SK-N-SH treated with all-trans-retinoic acid at 6 μM for 48 hours (cell line): ENCODE results near the gene ADAP1.

Source experiments
- ATAC-seq: fragments of 200-7000 bp; cut with Tn5 transposase; 3 replicates; pipeline ENCODE4 v1.9.1; 2020; ENCODE audit warnings: mild to moderate bottlenecking, moderate library complexity
- ARNTL ChIP-seq: fragments of 450-650 bp; formaldehyde crosslinking; IDR thresholded peaks from 2 replicates; pipeline ENCODE4 v1.5.0; 2020; ENCODE audit warnings: low read depth, mild to moderate bottlenecking, moderate library complexity, borderline replicate concordance
- BACH2 ChIP-seq: fragments of 250-450 bp; sonication (Bioruptor Pico); IDR thresholded peaks from 2 replicates; pipeline ENCODE4 v1.9.0; 2021; ENCODE audit warnings: mild to moderate bottlenecking, borderline replicate concordance
- CSDC2 ChIP-seq: fragments of 250-450 bp; sonication (Bioruptor Pico); IDR thresholded peaks from 2 replicates; pipeline ENCODE4 v1.5.0; 2020; ENCODE audit warnings: mild to moderate bottlenecking, moderate library complexity
- ESRRG ChIP-seq: fragments of 250-450 bp; sonication (Bioruptor Pico); IDR thresholded peaks from 2 replicates; pipeline ENCODE4 v1.6.1; 2021; ENCODE audit warnings: mild to moderate bottlenecking
- GLIS3 ChIP-seq: fragments of 250-450 bp; sonication (Bioruptor Pico); IDR thresholded peaks from 2 replicates; pipeline ENCODE4 v1.5.0; 2020; ENCODE audit warnings: mild to moderate bottlenecking, moderate library complexity
- ISL1 ChIP-seq: fragments of 250-450 bp; sonication (Bioruptor Pico); IDR thresholded peaks from 2 replicates; pipeline ENCODE4 v2.1.2; 2022; ENCODE audit warnings: mild to moderate bottlenecking, moderate library complexity
- OSR1 ChIP-seq: fragments of 250-450 bp; sonication (Bioruptor Pico); IDR thresholded peaks from 2 replicates; pipeline ENCODE4 v1.8.0; 2022; ENCODE audit warnings: moderate library complexity, mild to moderate bottlenecking, inconsistent platforms
- PATZ1 ChIP-seq: fragments of 250-450 bp; sonication (Bioruptor Pico); IDR thresholded peaks from 2 replicates; pipeline ENCODE4 v1.8.0; 2020; ENCODE audit warnings: mild to moderate bottlenecking, moderate library complexity, borderline replicate concordance
- POU6F1 ChIP-seq: fragments of 250-450 bp; sonication (Bioruptor Pico); IDR thresholded peaks from 2 replicates; pipeline ENCODE4 v1.8.0; 2021; ENCODE audit warnings: low read depth, mild to moderate bottlenecking, moderate library complexity, borderline replicate concordance
- PPARA ChIP-seq: fragments of 250-450 bp; sonication (Bioruptor Pico); IDR thresholded peaks from 2 replicates; pipeline ENCODE4 v1.5.0; 2020; ENCODE audit warnings: mild to moderate bottlenecking, borderline replicate concordance
- RARB ChIP-seq: fragments of 250-450 bp; sonication (Bioruptor Pico); IDR thresholded peaks from 2 replicates; pipeline ENCODE4 v1.8.0; 2021; ENCODE audit warnings: mild to moderate bottlenecking, moderate library complexity
- SNAI2 ChIP-seq: fragments of 250-450 bp; sonication (Bioruptor Pico); IDR thresholded peaks from 2 replicates; pipeline ENCODE4 v1.5.0; 2020; ENCODE audit warnings: mild to moderate bottlenecking, moderate library complexity
- TCF4 ChIP-seq: fragments of 250-450 bp; sonication (Bioruptor Pico); IDR thresholded peaks from 2 replicates; pipeline ENCODE4 v1.8.0; 2021; ENCODE audit warnings: mild to moderate bottlenecking, moderate library complexity, borderline replicate concordance
- TOX ChIP-seq: fragments of 250-450 bp; sonication (Bioruptor Pico); IDR thresholded peaks from 2 replicates; pipeline ENCODE4 v1.8.0; 2021; ENCODE audit warnings: mild to moderate bottlenecking, moderate library complexity, borderline replicate concordance
- ZC3H10 ChIP-seq: fragments of 250-450 bp; sonication (Bioruptor Pico); IDR thresholded peaks from 2 replicates; pipeline ENCODE4 v1.5.1; 2021; ENCODE audit warnings: mild to moderate bottlenecking, moderate library complexity
- ZFP3 ChIP-seq: fragments of 250-450 bp; sonication (Bioruptor Pico); IDR thresholded peaks from 2 replicates; pipeline ENCODE4 v1.5.0; 2020; ENCODE audit warnings: mild to moderate bottlenecking, moderate library complexity
- ZFP30 ChIP-seq: fragments of 450-650 bp; formaldehyde crosslinking; IDR thresholded peaks from 2 replicates; pipeline ENCODE4 v1.5.0; 2022; ENCODE audit warnings: mild to moderate bottlenecking, moderate library complexity
- ZNF565 ChIP-seq: fragments of 450-650 bp; formaldehyde crosslinking; conservative IDR thresholded peaks from 2 replicates; pipeline ENCODE4 v1.5.0; 2020; ENCODE audit warnings: low read depth, mild to moderate bottlenecking, moderate library complexity
- ZNF70 ChIP-seq: fragments of 450-650 bp; formaldehyde crosslinking; IDR thresholded peaks from 2 replicates; pipeline ENCODE4 v1.5.0; 2020; ENCODE audit warnings: mild to moderate bottlenecking, moderate library complexity
- ZNF8 ChIP-seq: fragments of 450-650 bp; formaldehyde crosslinking; IDR thresholded peaks from 2 replicates; pipeline ENCODE4 v1.5.0; 2020; ENCODE audit warnings: mild to moderate bottlenecking, moderate library complexity
- TF ChIP-seq, protein P1 (sequence below): fragments of 250-450 bp; sonication (Bioruptor Pico); IDR thresholded peaks from 2 replicates; pipeline ENCODE4 v1.5.0; 2020; ENCODE audit warnings: mild to moderate bottlenecking, moderate library complexity
- TF ChIP-seq, protein P2 (sequence below): fragments of 250-450 bp; sonication (Bioruptor Pico); IDR thresholded peaks from 2 replicates; pipeline ENCODE4 v1.5.1; 2021; ENCODE audit warnings: mild to moderate bottlenecking, moderate library complexity

The ADAP1 gene

DNA sequence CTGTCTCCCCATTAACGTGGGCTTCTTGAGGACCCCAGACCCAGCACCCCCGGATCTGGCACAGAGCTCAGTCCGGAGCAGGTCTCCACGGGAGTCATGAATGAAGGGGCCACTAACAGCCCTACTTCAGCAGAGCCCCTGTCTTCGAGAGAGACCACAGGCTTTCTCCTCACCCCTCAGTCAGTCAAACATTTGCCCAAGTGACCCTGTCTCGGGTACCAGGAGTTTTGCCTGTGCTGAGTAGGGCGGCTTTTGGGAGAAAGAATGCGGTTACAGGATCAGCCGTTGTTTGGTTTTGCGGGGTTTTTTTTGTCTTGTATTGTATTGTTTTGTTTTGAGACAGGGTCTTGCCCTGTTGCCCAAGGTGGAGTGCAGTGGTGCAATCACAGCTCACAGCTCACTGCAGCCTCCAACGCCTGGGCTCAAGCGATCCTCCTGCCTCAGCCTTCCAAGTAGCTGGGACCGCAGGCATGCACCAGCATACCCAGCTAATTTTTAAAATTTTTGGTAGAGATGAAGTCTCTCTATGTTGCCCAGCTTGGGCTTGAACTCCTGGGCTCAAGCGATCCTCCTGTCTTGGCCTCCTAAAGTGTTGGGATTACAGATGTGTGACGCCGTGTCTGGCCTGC is 16.5 kb downstream of the ADAP1 start (continued):
- no peak for TF ChIP-seq TOX (CRISPR knock-in tag)
- TF ChIP-seq ZC3H10 (CRISPR knock-in tag), result no peak
- TF ChIP-seq GLIS3 (CRISPR knock-in tag), result no peak

GRCh38 chr7:936386-937054 is 18.0 kb downstream of the ADAP1 start:
- TF ChIP-seq ZNF70 (CRISPR knock-in tag) (no peak), ZC3H10 (CRISPR knock-in tag) (no peak), PPARA (CRISPR knock-in tag) (no peak), TCF4 (CRISPR knock-in tag) (no peak), SNAI2 (CRISPR knock-in tag) (no peak), ISL1 (CRISPR knock-in tag) (no peak), CSDC2 (no peak), TOX (CRISPR knock-in tag) (no peak), RARB (no peak), ZFP30 (CRISPR knock-in tag) (no peak), ZNF565 (CRISPR knock-in tag) (no peak), PATZ1 (CRISPR knock-in tag) (no peak), GLIS3 (CRISPR knock-in tag) (no peak), ARNTL (no peak), OSR1 (no peak)
- peak; percentile 57 for ATAC-seq

GRCh38 chr7:935874-936385 is 18.6 kb downstream of the ADAP1 start:
- ATAC-seq, result no peak
- no peak for TF ChIP-seq ZFP3
- no peak for TF ChIP-seq GLIS3 (CRISPR knock-in tag)
- TF ChIP-seq, protein P1, sequence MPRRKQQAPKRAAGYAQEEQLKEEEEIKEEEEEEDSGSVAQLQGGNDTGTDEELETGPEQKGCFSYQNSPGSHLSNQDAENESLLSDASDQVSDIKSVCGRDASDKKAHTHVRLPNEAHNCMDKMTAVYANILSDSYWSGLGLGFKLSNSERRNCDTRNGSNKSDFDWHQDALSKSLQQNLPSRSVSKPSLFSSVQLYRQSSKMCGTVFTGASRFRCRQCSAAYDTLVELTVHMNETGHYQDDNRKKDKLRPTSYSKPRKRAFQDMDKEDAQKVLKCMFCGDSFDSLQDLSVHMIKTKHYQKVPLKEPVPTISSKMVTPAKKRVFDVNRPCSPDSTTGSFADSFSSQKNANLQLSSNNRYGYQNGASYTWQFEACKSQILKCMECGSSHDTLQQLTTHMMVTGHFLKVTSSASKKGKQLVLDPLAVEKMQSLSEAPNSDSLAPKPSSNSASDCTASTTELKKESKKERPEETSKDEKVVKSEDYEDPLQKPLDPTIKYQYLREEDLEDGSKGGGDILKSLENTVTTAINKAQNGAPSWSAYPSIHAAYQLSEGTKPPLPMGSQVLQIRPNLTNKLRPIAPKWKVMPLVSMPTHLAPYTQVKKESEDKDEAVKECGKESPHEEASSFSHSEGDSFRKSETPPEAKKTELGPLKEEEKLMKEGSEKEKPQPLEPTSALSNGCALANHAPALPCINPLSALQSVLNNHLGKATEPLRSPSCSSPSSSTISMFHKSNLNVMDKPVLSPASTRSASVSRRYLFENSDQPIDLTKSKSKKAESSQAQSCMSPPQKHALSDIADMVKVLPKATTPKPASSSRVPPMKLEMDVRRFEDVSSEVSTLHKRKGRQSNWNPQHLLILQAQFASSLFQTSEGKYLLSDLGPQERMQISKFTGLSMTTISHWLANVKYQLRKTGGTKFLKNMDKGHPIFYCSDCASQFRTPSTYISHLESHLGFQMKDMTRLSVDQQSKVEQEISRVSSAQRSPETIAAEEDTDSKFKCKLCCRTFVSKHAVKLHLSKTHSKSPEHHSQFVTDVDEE (CRISPR knock-in tag), result no peak
- TF ChIP-seq CSDC2, result no peak
- TF ChIP-seq, protein P2, sequence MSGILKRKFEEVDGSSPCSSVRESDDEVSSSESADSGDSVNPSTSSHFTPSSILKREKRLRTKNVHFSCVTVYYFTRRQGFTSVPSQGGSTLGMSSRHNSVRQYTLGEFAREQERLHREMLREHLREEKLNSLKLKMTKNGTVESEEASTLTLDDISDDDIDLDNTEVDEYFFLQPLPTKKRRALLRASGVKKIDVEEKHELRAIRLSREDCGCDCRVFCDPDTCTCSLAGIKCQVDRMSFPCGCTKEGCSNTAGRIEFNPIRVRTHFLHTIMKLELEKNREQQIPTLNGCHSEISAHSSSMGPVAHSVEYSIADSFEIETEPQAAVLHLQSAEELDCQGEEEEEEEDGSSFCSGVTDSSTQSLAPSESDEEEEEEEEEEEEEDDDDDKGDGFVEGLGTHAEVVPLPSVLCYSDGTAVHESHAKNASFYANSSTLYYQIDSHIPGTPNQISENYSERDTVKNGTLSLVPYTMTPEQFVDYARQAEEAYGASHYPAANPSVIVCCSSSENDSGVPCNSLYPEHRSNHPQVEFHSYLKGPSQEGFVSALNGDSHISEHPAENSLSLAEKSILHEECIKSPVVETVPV (CRISPR knock-in tag), result no peak
- no peak for TF ChIP-seq ZNF8
- no peak for TF ChIP-seq ZNF70 (CRISPR knock-in tag)

GRCh38 chr7:935164-935873 is 19.2 kb downstream of the ADAP1 start:
- no peak for ATAC-seq
- no peak for TF ChIP-seq TOX (CRISPR knock-in tag)
- TF ChIP-seq ARNTL, result no peak
- TF ChIP-seq, protein P2 (CRISPR knock-in tag), result no peak
- no peak for TF ChIP-seq SNAI2 (CRISPR knock-in tag)
- TF ChIP-seq ZC3H10 (CRISPR knock-in tag), result no peak
- TF ChIP-seq PATZ1 (CRISPR knock-in tag), result no peak
- TF ChIP-seq ISL1 (CRISPR knock-in tag), result no peak
- no peak for TF ChIP-seq ESRRG (CRISPR knock-in tag)
- no peak for TF ChIP-seq POU6F1 (CRISPR knock-in tag)
- no peak for TF ChIP-seq PPARA (CRISPR knock-in tag)
- no peak for TF ChIP-seq BACH2 (CRISPR knock-in tag)
- TF ChIP-seq, all 23 proteins: peak for 0
